IPS DF 4.7 (cell line): Measurements from ENCODE around the gene SLC13A2.

Source experiments
- DNase-seq: peaks from one replicate; pipeline ENCODE4 v3.0.0-alpha.2; 2013; ENCODE audit warnings: low spot score; ENCODE audit errors: extremely low read depth

SLC13A2 gene

GRCh38 chr17:28532050-28532960, 58.9 kb downstream of the SLC13A2 start:
- DNase-seq: no peak

GRCh38 chr17:28533091-28533807, 59.8 kb downstream of the SLC13A2 start:
- DNase-seq: no peak

- DNase-seq: no peak
Observed at GRCh38 chr17:28534740-28535375, 61.4 kb downstream of the SLC13A2 start.

- no peak for DNase-seq
Observed at GRCh38 chr17:28536532-28537218, 63.2 kb downstream of the SLC13A2 start.

GRCh38 chr17:28537219-28537610, 63.8 kb downstream of the SLC13A2 start:
- no peak for DNase-seq

GRCh38 chr17:28538296-28538895, 65.0 kb downstream of the SLC13A2 start:
- DNase-seq: no peak

GRCh38 chr17:28540231-28540630, 66.8 kb downstream of the SLC13A2 start:
- DNase-seq: no peak

- DNase-seq: no peak
Observed at GRCh38 chr17:28541439-28541838, 68.0 kb downstream of the SLC13A2 start.

GRCh38 chr17:28544402-28545140, 71.1 kb downstream of the SLC13A2 start:
- no peak for DNase-seq

GRCh38 chr17:28545141-28545503, 71.7 kb downstream of the SLC13A2 start:
- DNase-seq: no peak

- no peak for DNase-seq
Observed at GRCh38 chr17:28545787-28546415, 72.5 kb downstream of the SLC13A2 start.

GRCh38 chr17:28547096-28547622, 73.7 kb downstream of the SLC13A2 start:
- no peak for DNase-seq
